Activated T-cell treated with anti-CD3 and anti-CD28 coated beads, Interleukin-2, amount 50 U/mL, for 1 hour (primary cell): Measurements from ENCODE around the gene PIGW.
"Not testable (repeated sequence)": the region's sequence is repeated elsewhere in the genome, so short reads cannot be mapped to it uniquely, and the experiment has no call there.

Source experiments
- DNase-seq: peaks from one replicate; pipeline ENCODE4 v3.0.0-alpha.2; 2020

Gene PIGW

DNA sequence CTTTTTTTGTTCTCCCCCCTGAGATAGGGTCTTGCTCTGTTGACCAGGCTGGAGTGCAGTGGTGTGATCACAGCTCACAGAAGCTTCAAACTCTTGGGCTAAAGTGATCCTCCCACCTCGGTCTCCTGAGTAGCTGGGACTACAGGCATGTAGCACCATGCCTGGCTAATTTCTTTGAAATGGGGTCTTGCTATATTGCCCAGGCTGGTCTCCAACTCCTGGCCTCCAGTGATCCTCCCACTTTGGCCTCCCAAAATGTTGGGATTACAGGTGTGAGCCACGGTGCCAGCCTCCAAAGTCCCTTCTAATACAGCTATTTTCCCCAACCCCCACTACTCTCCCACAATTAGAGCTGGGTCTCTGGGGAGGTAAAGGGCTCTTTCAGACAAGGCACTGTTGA lies 26.3 kb upstream of the PIGW start:
- DNase-seq = not testable (repeated sequence)

- DNase-seq = no peak
These were observed 25.4 kb upstream of the PIGW start for GRCh38 chr17:36509272-36509985.

DNA sequence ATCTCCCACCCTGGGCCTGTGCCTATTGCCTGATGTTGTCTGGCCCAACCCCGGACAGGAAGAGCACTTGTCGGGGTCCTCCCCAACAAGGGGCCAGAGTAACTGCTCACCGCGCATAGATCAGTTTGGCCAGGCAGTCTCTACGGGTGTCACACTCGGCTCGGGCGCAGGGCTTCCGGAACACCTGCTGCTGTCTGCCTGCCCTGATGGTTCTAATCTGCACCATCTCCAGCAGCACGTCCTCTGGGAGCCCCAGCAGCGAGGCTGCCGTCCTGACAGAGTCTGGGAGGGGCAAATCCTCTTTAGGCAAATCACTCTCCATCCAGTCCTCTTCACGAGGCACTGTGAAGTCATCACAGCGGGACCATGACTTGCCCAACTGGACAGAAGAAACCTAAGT lies 24.2 kb upstream of the PIGW start:
- no peak for DNase-seq

DNA sequence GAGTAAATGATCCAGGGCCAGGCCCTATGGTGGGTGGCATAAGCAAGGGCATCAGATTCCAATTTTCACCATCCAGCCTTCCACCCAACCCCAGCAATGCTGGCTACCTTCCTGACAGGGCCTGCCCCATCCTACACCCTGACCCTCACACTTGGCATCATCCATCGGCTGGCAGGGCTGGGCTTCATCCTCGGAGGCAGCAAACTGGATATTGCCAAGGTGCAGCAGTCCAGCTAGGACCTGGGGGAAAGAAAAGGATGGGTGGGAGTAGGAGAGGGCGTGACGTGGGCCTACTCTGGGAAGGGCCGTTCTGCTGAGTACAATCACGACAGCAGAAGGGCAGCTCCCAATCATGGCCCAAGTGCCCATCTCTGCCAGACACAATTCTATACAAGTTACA lies 23.6 kb upstream of the PIGW start:
- DNase-seq = no peak

- DNase-seq = no peak
These were observed 22.1 kb upstream of the PIGW start for GRCh38 chr17:36512641-36513040.

- DNase-seq = no peak
These were observed 19.9 kb upstream of the PIGW start for GRCh38 chr17:36514856-36515255.

DNA sequence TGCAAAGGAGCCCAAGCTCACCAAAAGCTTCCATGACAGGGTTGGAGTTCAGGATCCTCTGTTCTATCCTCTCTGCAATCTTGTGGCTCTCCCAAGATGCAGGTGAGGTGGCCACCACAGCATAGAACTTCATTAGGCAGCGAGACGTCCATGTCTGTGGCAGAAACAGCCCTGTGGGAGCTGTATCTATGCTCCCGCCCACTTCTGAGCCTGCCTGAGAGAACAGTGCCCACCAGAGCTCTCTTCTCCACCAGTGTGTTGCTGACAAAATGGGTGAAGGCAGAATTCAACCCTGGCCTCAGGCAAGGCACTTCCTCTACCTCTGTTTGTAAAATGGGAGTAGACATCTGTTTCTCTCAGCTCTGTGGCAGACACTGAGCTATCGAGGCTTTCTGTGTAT lies 18.9 kb upstream of the PIGW start:
- no peak for DNase-seq

GRCh38 chr17:36523113-36523512 lies 11.7 kb upstream of the PIGW start:
- no peak for DNase-seq

- no peak for DNase-seq
These were observed 10.3 kb upstream of the PIGW start for GRCh38 chr17:36524428-36524876.

DNA sequence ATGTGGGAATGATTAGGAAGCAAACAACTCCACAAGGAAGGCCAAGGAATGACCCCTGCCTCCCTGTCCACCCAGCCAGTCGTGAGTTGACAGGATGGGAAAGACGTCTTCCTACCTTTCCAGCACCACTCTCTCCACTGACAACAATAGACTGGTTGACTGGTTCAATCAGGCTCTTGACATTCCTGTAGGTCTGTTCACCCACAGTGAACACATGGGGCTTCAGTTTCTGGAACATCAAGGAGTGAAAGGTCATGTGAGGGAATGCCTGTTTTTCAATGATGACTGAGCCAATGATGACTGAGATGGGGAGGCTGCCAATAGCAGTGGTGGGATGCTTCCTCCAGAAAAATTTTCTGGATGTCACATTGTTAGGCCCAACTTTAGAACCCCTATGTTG lies 9.7 kb upstream of the PIGW start:
- DNase-seq = no peak

- DNase-seq = no peak
These were observed 8.9 kb upstream of the PIGW start for GRCh38 chr17:36525888-36526287.

- DNase-seq = no peak
These were observed 7.1 kb upstream of the PIGW start for GRCh38 chr17:36527621-36528250.

GRCh38 chr17:36529121-36529520 lies 5.7 kb upstream of the PIGW start:
- no peak for DNase-seq

GRCh38 chr17:36532435-36532975 lies 2.3 kb upstream of the PIGW start:
- no peak for DNase-seq

DNA sequence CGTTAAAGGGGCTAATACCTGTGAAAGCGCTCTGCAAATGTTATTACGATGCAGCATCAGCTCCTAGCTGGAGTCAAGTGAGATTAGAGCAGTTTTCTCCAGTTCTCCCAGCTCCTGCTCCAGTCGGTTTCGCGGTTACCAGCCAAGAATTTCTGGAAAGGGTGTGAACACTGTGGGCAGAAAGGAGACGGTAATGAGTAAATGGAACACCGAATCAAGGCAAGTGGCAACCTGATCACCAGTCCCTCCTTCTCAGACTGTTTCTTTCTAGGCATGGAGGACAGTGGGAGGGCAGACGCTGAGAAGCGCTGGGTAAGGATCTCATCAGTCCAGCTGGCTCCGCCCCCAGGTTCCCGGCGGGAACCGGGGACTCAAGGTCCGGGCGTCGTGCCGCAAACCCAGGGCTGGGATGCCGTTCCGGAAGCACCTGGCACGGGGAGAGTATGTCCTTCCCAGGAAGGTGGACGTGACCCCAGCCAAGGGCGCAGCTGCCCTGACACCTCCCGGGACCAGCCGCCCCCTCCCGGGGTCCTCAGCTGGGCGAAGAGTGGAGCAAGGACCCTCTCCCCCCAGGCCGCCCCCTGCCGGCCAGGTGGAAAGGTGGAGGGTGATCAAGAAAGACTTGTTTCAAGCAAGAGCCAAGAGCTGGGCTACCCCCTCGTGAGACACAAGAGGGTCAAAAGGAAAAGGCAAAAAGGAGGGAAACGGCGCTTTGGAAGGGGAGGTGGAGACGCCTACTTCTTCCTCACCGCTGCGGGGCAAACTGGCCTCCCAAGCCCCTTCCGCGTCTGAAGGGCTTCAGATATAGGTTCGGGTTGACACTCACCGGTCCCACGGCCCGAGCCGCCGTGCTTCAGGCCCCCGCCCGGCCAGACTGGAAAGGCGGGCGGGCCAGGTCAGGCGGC lies 600 bp upstream of the PIGW start:
- DNase-seq = peak; percentile 66

DNA sequence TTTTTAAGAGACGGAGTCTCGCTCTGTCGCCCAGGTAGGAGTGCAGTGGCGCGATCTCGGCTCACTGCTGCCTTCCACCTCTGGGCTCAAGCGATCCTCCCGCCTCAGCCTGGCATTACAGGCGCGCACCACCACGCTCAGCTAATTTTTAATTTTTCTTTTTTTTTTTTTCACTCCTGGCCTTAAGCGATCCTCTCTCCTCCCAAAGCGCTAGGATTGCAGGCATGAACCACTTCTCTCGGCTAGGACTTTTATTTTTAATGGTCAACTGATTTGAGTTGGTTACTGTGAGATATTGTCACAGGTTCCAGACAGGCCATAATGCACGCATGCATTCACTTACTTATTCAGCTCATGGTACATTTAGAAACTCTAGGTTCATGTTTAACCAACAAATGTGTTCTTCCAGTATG lies 888 bp downstream of the PIGW start:
- no peak for DNase-seq

GRCh38 chr17:36540696-36541095 lies 5.9 kb downstream of the PIGW start:
- DNase-seq = no peak

GRCh38 chr17:36542755-36543154 lies 8.0 kb downstream of the PIGW start:
- DNase-seq = no peak

- no peak for DNase-seq
These were observed 9.2 kb downstream of the PIGW start for GRCh38 chr17:36544044-36544306.

DNA sequence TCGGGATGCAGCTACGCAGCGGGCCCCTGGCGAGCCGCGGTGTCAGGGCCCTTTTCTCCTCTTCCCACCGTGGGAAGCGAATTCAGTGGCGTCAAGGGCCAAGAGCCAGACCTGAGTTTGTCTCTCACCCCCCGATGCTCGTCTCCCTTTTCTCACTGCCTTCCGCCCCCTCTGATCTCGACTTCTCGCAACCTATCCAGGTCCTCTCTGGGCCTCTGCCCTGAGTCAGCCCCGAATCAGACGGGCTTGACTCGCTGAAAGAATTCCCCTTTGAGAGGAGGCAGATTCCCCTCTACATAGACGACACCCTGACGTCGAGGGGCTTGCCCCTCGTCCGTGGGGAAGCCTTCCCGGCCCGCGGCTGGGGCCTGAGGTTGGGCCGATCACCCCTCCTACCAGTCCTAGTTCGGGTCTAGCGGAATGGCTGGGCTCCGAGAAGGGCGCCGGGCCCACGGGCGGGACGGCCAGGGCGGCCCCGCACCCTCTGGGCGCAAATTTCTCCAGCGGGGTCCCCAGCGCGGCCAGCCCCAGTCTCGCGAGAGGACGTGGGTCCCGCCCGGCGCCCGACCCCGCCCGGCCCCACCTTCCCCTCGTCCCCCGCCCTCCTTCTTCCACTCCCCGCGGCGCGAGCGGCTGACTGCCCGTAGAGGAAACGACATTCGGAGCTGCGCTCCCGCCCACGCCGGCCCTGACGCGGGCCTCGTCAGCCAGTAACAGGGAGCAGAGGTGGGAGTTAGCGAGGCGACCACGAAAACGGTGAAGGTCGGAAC lies 9.7 kb downstream of the PIGW start, which contains the start of gene GGNBP2:
GGNBP2 (plus strand) TSS at position 613 of the 770 bp plus-strand sequence. CDS start 806 bp downstream, outside the sequence.
- DNase-seq = peak; percentile 89

- DNase-seq = no peak
These were observed 10.3 kb downstream of the PIGW start for GRCh38 chr17:36545077-36545464.
